NCI-H2107 treated with DMSO at 0.1 percent for 48 hours (cell line): ENCODE data around the gene YY1AP1.
"Not testable (repeated sequence)": the region's sequence is repeated elsewhere in the genome, so short reads cannot be mapped to it uniquely, and the experiment has no call there.

Source experiments
- DNase-seq: peaks from one replicate; lab custom pipeline; 2025; ENCODE audit not compliant: unreplicated experiment; lab: John Stamatoyannopoulos, UW

Gene YY1AP1

GRCh38 chr1:155648207-155649147 is 40.1 kb downstream of the YY1AP1 start:
- DNase-seq, result peak; percentile 87

DNA sequence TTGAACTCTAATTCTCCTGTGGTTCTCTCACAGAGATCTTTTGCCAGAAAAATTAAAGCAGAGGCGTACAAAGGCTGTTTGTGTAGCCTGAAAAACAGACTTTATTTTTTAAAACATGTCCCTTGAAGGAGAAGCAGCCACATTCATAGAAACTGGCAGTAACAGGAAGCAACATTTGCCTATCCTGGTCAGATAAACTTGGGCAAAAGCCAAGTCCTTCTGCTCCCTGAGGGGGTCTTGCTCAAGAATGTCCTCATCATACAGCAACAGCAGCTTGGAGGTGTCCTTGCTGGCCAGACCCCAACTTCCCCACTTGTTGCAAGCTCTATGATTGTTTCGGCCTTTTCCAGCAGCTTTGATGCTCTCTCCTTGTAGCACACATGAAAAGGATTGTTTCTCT is 42.3 kb downstream of the YY1AP1 start:
- no peak for DNase-seq

- DNase-seq, result no peak
These were observed 42.9 kb downstream of the YY1AP1 start for GRCh38 chr1:155645648-155646047.

GRCh38 chr1:155645034-155645598 is 43.5 kb downstream of the YY1AP1 start:
- DNase-seq, result no peak

DNA sequence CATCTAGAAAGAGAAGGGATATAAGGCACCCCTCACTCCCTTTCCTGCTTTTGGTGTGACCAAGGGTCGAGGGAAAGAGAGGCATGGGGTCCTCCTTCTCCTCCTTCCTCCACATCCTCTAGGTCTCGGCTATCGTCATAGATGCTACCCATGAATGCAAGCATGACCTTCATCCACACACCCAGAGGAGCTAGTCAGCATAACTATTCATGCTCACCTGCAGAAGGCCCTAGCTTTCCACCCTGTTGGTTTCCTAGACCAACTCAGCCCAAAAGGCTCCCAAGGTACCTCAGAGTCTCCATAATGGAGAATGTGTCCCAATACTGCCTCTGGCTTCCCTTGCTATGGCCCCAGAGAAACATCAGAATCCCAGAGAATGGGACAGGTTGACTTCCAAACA is 45.3 kb downstream of the YY1AP1 start:
- DNase-seq, result no peak

- DNase-seq, result not testable (repeated sequence)
These were observed 45.9 kb downstream of the YY1AP1 start for GRCh38 chr1:155642559-155643180.

DNA sequence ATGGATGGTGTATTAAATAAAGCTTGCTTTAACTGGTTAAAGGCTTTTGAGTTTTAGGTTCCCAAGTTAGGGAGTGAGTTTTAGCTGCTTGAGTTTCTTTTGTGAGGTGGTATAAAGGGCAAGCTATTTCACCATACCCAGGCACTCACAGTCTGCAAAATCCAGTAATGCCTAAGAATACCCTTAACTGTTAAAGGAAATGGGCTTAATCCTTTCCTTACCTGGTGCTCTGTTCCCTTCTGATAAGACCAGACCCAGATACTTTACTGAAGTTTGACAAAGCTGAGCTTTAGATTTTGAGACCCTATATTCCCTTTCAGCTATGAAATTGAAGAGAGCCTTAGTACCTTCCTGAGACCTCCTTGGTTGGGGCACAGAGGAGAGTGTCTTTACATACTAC is 48.2 kb downstream of the YY1AP1 start:
- no peak for DNase-seq

- DNase-seq, result no peak
These were observed 52.0 kb downstream of the YY1AP1 start for GRCh38 chr1:155636397-155637153.

- DNase-seq, result not testable (repeated sequence)
These were observed 62.1 kb downstream of the YY1AP1 start for GRCh38 chr1:155626428-155626827.

DNA sequence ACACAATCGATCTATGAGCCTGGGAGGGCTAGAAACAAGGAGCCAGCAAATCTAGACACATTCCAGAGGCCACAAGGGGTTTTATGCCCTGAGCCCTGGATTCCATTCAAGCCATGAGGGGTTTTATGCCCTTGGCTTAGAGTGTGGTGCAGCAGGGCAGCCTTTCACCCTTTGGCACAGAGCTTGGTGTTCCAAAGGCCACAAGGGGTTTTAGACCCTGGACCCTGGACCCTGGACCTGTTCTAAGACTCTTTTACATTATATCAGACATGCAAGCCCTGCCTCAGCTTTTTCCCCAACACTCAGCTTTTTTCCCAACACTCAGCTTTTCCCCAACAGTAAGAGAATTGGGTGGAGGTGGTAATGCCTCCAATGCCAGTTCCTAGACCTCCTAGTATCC is 65.2 kb downstream of the YY1AP1 start:
- DNase-seq, result no peak

DNA sequence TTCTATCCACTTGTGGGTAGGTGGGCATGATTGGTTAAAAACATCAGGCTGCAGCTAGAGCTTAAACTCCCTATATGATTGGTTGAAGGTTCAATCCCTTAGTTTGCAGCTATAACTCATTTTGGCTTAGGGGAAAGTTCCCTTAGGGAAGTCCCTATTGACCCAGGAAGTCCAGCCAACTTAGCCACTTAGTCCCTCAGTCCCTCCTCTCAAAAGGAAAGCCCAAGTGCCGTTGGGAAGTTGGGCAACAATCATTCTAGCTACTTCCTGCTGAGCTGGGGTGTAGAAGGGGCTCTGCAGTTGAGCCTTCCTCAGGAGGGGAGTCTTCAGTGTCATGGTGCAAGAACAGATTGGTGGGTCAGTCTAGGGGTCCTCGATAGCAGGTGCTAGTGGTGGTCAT is 66.4 kb downstream of the YY1AP1 start:
- no peak for DNase-seq

GRCh38 chr1:155613226-155613625 is 75.3 kb downstream of the YY1AP1 start:
- DNase-seq, result not testable (repeated sequence)

DNA sequence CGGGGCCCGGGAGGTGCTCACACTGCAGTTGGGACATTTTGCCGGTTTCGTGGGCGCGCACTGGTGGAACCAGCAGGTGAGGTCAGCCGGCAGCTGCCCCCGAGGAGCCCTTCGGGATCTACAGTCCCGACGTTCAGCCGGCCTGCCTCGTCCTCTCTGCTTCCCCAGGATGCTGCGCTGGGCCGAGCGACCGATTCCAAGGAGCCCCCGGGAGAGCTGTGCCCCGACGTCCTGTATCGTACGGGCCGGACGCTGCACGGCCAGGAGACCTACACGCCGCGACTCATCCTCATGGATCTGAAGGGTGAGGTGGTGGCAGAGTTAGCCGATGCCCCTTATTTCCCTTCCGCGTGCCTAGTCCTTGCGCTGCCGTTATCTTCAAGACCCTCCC is 78.3 kb downstream of the YY1AP1 start:
- DNase-seq, result not testable (repeated sequence)

DNA sequence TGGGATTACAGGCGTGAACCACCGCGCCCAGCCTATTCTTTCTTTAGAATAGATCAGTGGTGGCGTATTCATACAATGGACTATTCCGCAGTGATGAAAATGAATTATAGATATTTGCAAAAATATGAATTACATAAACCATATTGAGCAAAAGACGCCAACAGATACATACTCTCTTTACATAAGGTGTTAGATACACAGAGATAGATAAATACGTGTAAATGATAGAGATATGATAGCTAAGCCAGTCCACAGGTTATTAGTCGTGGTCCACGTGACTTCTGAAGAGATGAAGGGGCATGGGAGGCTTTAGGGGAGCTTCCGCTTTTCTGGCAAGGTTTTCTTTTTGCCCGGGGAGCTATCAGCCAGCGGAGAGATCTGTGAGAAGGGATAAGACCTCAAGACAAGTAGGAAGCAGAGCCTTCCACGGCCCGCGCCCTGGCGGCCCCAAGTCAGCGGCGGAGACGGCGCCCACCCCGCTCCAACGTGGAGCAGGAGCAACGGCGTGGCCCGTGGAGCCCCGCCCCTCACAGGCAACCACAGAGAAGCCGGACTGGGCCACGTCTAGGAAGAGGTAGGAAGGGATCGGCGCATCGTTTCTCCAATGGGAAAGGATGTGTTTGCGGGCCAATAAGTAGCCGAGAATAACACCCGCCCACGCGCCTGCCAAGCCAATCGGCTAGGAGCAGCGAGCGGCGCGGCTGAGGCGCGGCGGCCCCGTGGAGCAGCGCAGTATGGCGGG is 78.9 kb downstream of the YY1AP1 start, which contains the start of gene MSTO1:
TSS of gene MSTO1 (plus strand) at position 704 of the 742 bp plus-strand sequence. CDS start at position 735, 31 bp downstream.
- DNase-seq, result peak; percentile 98
